ENCODE data around the gene SIRT7. TPM values are rescaled to one million over a fixed set of nuclear protein-coding genes. Genes with fewer than 3 reads are reported as not detected.

SIRT7 gene
- total RNA-seq, 1 experiment from 2014 or later = 24.2 TPM

DNA sequence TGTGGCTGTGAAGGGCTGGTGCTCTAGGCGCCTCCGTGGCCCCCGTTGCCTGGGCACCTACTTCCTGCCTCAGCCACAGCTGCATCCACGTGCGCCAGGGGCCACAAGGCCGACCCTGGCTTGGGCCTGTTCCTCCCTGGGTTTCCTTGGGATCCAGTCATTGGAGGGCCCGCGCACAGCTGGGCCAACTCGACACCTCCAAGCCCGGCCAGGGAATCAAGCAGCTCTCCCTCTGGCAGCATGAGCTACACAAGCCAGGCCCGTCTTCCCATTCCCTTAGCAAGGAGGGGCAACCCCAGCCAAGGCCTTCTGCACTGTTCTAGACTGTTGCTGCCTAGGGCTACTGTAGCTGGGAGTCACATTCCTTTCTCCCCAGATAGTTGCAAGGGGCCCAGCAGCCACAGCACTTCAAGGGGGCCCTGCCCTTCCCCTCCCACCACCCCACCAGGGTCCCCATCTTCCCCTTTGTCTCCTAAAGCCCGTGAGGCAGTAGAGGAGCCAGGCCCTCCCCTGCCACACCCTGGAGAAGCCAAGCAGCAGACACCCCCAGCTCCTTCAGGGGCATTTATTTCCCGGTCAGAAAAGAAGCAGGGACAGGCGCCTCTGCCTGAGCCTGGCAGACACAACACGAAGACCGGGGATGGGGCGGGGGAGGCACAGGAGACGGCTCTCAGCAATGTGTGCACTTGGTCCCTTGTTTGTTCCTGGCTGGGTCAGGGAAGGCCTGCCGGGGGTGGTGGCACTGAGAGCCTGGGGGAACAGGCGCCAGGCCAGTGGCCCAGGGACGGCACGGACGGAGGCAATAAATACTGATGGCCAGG is 50.6 kb downstream of the SIRT7 start (continued):
- TF ChIP-seq, protein P1, sequence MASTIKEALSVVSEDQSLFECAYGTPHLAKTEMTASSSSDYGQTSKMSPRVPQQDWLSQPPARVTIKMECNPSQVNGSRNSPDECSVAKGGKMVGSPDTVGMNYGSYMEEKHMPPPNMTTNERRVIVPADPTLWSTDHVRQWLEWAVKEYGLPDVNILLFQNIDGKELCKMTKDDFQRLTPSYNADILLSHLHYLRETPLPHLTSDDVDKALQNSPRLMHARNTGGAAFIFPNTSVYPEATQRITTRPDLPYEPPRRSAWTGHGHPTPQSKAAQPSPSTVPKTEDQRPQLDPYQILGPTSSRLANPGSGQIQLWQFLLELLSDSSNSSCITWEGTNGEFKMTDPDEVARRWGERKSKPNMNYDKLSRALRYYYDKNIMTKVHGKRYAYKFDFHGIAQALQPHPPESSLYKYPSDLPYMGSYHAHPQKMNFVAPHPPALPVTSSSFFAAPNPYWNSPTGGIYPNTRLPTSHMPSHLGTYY (CRISPR knock-in tag; IDR thresholded peaks at IDR 0.05) = no peak
- TF ChIP-seq, protein P2, sequence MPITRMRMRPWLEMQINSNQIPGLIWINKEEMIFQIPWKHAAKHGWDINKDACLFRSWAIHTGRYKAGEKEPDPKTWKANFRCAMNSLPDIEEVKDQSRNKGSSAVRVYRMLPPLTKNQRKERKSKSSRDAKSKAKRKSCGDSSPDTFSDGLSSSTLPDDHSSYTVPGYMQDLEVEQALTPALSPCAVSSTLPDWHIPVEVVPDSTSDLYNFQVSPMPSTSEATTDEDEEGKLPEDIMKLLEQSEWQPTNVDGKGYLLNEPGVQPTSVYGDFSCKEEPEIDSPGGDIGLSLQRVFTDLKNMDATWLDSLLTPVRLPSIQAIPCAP (CRISPR knock-in tag; IDR thresholded peaks at IDR 0.05) = no peak
- TF ChIP-seq, protein P3, sequence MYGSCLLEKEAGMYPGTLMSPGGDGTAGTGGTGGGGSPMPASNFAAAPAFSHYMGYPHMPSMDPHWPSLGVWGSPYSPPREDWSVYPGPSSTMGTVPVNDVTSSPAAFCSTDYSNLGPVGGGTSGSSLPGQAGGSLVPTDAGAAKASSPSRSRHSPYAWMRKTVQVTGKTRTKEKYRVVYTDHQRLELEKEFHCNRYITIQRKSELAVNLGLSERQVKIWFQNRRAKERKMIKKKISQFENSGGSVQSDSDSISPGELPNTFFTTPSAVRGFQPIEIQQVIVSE (CRISPR knock-in tag; IDR thresholded peaks at IDR 0.05; ENCODE audit: borderline replicate concordance) = no peak
- TF ChIP-seq JAZF1 (CRISPR knock-in tag; IDR thresholded peaks at IDR 0.05) = no peak
- TF ChIP-seq, protein P4, sequence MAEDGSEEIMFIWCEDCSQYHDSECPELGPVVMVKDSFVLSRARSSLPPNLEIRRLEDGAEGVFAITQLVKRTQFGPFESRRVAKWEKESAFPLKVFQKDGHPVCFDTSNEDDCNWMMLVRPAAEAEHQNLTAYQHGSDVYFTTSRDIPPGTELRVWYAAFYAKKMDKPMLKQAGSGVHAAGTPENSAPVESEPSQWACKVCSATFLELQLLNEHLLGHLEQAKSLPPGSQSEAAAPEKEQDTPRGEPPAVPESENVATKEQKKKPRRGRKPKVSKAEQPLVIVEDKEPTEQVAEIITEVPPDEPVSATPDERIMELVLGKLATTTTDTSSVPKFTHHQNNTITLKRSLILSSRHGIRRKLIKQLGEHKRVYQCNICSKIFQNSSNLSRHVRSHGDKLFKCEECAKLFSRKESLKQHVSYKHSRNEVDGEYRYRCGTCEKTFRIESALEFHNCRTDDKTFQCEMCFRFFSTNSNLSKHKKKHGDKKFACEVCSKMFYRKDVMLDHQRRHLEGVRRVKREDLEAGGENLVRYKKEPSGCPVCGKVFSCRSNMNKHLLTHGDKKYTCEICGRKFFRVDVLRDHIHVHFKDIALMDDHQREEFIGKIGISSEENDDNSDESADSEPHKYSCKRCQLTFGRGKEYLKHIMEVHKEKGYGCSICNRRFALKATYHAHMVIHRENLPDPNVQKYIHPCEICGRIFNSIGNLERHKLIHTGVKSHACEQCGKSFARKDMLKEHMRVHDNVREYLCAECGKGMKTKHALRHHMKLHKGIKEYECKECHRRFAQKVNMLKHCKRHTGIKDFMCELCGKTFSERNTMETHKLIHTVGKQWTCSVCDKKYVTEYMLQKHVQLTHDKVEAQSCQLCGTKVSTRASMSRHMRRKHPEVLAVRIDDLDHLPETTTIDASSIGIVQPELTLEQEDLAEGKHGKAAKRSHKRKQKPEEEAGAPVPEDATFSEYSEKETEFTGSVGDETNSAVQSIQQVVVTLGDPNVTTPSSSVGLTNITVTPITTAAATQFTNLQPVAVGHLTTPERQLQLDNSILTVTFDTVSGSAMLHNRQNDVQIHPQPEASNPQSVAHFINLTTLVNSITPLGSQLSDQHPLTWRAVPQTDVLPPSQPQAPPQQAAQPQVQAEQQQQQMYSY (CRISPR knock-in tag; IDR thresholded peaks at IDR 0.05) = no peak
- TF ChIP-seq, protein P5, sequence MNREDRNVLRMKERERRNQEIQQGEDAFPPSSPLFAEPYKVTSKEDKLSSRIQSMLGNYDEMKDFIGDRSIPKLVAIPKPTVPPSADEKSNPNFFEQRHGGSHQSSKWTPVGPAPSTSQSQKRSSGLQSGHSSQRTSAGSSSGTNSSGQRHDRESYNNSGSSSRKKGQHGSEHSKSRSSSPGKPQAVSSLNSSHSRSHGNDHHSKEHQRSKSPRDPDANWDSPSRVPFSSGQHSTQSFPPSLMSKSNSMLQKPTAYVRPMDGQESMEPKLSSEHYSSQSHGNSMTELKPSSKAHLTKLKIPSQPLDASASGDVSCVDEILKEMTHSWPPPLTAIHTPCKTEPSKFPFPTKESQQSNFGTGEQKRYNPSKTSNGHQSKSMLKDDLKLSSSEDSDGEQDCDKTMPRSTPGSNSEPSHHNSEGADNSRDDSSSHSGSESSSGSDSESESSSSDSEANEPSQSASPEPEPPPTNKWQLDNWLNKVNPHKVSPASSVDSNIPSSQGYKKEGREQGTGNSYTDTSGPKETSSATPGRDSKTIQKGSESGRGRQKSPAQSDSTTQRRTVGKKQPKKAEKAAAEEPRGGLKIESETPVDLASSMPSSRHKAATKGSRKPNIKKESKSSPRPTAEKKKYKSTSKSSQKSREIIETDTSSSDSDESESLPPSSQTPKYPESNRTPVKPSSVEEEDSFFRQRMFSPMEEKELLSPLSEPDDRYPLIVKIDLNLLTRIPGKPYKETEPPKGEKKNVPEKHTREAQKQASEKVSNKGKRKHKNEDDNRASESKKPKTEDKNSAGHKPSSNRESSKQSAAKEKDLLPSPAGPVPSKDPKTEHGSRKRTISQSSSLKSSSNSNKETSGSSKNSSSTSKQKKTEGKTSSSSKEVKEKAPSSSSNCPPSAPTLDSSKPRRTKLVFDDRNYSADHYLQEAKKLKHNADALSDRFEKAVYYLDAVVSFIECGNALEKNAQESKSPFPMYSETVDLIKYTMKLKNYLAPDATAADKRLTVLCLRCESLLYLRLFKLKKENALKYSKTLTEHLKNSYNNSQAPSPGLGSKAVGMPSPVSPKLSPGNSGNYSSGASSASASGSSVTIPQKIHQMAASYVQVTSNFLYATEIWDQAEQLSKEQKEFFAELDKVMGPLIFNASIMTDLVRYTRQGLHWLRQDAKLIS (CRISPR knock-in tag; IDR thresholded peaks at IDR 0.05; ENCODE audit: borderline replicate concordance) = peak; percentile 66; the same call in 1 of the 2 replicates
- TF ChIP-seq, protein P6, sequence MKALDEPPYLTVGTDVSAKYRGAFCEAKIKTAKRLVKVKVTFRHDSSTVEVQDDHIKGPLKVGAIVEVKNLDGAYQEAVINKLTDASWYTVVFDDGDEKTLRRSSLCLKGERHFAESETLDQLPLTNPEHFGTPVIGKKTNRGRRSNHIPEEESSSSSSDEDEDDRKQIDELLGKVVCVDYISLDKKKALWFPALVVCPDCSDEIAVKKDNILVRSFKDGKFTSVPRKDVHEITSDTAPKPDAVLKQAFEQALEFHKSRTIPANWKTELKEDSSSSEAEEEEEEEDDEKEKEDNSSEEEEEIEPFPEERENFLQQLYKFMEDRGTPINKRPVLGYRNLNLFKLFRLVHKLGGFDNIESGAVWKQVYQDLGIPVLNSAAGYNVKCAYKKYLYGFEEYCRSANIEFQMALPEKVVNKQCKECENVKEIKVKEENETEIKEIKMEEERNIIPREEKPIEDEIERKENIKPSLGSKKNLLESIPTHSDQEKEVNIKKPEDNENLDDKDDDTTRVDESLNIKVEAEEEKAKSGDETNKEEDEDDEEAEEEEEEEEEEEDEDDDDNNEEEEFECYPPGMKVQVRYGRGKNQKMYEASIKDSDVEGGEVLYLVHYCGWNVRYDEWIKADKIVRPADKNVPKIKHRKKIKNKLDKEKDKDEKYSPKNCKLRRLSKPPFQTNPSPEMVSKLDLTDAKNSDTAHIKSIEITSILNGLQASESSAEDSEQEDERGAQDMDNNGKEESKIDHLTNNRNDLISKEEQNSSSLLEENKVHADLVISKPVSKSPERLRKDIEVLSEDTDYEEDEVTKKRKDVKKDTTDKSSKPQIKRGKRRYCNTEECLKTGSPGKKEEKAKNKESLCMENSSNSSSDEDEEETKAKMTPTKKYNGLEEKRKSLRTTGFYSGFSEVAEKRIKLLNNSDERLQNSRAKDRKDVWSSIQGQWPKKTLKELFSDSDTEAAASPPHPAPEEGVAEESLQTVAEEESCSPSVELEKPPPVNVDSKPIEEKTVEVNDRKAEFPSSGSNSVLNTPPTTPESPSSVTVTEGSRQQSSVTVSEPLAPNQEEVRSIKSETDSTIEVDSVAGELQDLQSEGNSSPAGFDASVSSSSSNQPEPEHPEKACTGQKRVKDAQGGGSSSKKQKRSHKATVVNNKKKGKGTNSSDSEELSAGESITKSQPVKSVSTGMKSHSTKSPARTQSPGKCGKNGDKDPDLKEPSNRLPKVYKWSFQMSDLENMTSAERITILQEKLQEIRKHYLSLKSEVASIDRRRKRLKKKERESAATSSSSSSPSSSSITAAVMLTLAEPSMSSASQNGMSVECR (CRISPR knock-in tag; IDR thresholded peaks at IDR 0.05; ENCODE audit: borderline replicate concordance) = 0 out of 2 replicates have a peak, but pooled peaks have one; percentile 35
- TF ChIP-seq, protein P7, sequence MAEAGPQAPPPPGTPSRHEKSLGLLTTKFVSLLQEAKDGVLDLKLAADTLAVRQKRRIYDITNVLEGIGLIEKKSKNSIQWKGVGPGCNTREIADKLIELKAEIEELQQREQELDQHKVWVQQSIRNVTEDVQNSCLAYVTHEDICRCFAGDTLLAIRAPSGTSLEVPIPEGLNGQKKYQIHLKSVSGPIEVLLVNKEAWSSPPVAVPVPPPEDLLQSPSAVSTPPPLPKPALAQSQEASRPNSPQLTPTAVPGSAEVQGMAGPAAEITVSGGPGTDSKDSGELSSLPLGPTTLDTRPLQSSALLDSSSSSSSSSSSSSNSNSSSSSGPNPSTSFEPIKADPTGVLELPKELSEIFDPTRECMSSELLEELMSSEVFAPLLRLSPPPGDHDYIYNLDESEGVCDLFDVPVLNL (CRISPR knock-in tag; IDR thresholded peaks at IDR 0.05; ENCODE audit: borderline replicate concordance, low read depth) = no peak
- TF ChIP-seq, protein P8, sequence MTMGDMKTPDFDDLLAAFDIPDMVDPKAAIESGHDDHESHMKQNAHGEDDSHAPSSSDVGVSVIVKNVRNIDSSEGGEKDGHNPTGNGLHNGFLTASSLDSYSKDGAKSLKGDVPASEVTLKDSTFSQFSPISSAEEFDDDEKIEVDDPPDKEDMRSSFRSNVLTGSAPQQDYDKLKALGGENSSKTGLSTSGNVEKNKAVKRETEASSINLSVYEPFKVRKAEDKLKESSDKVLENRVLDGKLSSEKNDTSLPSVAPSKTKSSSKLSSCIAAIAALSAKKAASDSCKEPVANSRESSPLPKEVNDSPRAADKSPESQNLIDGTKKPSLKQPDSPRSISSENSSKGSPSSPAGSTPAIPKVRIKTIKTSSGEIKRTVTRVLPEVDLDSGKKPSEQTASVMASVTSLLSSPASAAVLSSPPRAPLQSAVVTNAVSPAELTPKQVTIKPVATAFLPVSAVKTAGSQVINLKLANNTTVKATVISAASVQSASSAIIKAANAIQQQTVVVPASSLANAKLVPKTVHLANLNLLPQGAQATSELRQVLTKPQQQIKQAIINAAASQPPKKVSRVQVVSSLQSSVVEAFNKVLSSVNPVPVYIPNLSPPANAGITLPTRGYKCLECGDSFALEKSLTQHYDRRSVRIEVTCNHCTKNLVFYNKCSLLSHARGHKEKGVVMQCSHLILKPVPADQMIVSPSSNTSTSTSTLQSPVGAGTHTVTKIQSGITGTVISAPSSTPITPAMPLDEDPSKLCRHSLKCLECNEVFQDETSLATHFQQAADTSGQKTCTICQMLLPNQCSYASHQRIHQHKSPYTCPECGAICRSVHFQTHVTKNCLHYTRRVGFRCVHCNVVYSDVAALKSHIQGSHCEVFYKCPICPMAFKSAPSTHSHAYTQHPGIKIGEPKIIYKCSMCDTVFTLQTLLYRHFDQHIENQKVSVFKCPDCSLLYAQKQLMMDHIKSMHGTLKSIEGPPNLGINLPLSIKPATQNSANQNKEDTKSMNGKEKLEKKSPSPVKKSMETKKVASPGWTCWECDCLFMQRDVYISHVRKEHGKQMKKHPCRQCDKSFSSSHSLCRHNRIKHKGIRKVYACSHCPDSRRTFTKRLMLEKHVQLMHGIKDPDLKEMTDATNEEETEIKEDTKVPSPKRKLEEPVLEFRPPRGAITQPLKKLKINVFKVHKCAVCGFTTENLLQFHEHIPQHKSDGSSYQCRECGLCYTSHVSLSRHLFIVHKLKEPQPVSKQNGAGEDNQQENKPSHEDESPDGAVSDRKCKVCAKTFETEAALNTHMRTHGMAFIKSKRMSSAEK (CRISPR knock-in tag; IDR thresholded peaks at IDR 0.05; ENCODE audit: borderline replicate concordance) = no peak
- TF ChIP-seq, protein P9, sequence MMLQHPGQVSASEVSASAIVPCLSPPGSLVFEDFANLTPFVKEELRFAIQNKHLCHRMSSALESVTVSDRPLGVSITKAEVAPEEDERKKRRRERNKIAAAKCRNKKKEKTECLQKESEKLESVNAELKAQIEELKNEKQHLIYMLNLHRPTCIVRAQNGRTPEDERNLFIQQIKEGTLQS (CRISPR knock-in tag; conservative IDR thresholded peaks at IDR 0.05) = no peak
- TF ChIP-seq ELF4 (CRISPR knock-in tag; IDR thresholded peaks at IDR 0.05; ENCODE audit: low read depth) = no peak
- TF ChIP-seq, protein P10, sequence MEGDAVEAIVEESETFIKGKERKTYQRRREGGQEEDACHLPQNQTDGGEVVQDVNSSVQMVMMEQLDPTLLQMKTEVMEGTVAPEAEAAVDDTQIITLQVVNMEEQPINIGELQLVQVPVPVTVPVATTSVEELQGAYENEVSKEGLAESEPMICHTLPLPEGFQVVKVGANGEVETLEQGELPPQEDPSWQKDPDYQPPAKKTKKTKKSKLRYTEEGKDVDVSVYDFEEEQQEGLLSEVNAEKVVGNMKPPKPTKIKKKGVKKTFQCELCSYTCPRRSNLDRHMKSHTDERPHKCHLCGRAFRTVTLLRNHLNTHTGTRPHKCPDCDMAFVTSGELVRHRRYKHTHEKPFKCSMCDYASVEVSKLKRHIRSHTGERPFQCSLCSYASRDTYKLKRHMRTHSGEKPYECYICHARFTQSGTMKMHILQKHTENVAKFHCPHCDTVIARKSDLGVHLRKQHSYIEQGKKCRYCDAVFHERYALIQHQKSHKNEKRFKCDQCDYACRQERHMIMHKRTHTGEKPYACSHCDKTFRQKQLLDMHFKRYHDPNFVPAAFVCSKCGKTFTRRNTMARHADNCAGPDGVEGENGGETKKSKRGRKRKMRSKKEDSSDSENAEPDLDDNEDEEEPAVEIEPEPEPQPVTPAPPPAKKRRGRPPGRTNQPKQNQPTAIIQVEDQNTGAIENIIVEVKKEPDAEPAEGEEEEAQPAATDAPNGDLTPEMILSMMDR (IDR thresholded peaks at IDR 0.05) = no peak
